GM21367 (cell line): ENCODE results near the gene C2CD4C.
"Not testable (repeated sequence)": the region's sequence is repeated elsewhere in the genome, so short reads cannot be mapped to it uniquely, and the experiment has no call there.

Experiments
- ATAC-seq: cut with Tn5 transposase; IDR thresholded peaks from one replicate; pipeline ENCODE4 v1.9.1; 2021; ENCODE audit not compliant: unreplicated experiment

The C2CD4C gene

DNA sequence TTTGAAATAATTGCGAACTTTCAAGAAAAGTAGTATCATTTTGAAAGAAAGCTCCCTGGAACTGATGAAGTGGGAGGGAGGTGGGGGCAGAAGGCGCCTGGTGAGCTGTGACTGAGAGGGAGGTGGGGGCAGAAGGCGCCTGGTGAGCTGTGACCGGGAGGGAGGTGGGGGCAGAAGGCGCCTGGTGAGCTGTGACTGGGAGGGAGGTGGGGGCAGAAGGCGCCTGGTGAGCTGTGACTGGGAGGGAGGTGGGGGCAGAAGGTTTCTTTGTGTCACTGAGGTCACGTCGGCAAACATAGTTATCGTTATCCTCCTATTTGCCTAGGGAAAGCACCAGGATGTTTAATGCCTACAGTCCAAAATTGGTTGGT, 24.2 kb downstream of the C2CD4C start:
- no peak for ATAC-seq

DNA sequence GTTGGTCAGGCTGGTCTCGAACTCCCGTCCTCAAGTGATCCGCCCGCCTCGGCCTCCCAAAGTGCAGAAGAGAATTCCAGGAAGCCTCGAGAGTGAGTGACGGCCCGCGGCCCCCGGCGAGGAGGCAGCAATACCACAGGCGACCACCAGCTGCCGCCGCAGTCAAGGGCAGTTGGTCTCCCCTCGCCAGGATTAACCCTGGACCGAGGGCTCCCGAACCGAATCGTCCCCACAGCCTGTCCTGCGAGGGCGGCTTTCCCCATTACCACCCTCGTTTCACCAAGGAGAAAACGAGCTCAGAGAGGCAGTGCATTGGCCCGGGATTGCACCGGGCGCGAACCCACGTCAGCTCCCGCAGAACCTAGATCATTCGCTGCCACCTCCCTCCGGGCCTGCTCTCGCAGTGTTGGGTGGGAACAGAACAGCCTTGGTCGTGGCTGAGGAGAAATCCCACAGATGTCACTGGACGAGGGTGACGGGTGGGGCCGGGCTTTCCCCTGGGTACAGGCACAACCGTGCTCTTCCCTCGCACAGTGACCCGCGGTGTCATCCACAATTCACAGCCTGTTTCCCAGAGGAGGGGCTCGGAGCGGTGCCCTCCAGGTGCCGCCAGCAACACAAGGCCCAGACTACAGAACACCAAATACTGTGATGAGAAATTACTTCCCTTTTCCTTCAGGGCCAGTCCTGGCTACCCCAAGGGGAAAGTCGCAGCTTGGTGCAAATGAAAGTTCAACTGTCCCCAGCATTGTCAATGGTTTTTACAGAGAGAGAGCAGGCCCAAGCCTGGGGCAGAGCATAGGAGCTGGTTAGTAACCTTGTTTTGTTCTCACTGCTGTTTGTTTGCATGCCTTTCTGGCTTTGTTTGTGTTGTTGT, 24.8 kb downstream of the C2CD4C start:
- ATAC-seq, result no peak

DNA sequence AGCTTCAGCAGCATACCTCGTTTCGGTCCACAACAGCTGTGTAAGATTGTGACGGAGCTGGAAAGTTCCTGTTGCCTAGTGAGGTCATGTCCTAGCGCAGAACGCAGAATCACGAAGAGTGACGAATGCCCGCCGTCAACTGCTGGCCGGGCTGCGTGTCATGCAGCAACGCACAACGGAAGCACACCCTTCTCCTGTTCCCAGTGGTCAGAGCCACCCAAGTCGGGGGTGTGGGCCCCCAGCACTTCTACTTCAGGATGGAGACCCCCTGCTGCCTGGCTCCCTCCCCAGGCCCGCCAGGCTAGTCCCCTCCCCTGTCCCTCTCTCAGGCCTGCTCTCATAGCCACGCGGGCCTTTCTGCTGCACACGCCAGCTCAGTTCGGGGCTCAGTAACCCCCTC, 25.9 kb downstream of the C2CD4C start:
- ATAC-seq, result no peak

DNA sequence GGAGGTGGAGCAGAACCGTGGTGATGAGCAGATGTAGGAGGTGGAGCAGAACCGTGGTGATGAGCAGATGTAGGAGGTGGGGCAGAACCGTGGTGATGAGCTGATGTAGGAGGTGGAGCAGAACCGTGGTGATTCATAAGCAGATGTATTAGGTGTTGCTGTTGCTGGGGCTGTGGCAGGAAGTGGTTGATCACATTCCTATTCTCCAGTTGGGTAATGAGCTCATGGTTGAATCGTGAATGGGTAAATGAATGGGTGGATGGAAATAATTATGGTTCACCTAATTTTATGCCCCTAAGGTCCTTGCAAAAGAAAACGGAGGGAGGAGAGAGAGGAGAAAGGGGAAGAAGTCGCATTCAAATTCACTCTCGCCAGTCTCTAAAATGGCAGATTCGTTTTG, 26.4 kb downstream of the C2CD4C start:
- ATAC-seq, result not testable (repeated sequence)

DNA sequence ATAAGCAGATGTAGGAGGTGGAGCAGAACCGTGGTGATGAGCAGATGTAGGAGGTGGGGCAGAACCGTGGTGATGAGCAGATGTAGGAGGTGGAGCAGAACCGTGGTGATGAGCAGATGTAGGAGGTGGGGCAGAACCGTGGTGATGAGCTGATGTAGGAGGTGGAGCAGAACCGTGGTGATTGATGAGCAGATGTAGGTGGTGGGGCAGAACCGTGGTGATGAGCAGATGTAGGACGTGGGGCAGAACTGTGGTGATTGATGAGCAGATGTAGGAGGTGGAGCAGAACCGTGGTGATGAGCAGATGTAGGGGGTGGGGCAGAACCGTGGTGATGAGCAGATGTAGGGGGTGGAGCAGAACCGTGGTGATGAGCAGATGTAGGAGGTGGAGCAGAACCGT, 27.0 kb downstream of the C2CD4C start:
- not testable (repeated sequence) for ATAC-seq

DNA sequence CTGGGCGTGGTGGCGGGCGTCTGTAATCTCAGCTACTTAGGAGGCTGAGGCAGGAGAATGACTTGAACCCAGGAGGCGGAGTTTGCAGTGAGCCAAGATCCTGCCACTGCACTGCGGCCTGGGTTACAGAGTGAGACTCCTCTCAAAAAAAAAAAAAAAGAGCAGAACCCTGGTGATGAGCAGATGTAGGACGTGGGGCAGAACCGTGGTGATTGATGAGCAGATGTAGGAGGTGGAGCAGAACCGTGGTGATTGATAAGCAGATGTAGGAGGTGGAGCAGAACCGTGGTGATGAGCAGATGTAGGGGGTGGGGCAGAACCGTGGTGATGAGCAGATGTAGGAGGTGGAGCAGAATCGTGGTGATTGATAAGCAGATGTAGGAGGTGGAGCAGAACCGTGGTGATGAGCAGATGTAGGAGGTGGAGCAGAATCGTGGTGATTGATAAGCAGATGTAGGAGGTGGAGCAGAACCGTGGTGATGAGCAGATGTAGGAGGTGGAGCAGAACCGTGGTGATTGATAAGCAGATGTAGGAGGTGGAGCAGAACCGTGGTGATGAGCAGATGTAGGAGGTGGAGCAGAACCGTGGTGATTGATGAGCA, 28.2 kb downstream of the C2CD4C start:
- not testable (repeated sequence) for ATAC-seq

DNA sequence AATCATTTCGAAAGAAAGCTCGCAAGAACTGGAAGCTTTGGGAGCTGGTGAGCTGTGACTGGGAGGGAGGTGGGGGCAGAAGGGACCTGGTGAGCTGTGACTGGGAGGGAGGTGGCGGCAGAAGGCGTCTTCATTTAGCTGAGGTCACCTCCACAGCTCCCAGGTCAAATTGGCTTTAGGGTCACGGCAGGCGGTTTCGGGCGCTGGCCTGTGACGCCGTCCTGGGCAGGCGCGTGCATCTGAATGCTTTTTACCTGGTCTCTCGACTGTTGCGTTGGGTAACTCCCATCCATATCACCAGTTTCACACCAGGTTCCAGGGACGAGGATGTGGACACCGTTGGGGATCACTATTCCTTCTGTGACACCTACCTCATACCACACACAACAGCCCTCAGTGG, 29.2 kb downstream of the C2CD4C start:
- no peak for ATAC-seq

DNA sequence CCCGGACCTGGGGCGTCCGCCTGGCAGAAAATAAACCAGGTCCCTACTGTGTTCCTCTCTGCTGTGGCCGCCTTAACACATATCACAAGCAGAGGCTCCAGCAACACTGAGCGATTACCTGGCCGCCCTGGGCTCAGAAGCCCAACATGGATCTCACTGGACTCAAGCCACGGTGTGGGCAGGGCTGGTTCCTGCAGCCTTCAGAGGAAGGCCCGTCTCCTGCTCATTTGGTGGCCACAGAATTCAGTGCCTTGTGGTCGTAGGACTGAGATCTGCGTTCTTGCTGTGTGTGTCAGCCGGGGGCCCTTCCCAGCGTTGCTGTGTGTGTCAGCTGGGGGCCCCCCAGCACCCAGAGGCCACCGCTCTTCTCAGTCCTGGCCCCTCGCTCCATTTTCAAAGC, 30.2 kb downstream of the C2CD4C start:
- no peak for ATAC-seq

DNA sequence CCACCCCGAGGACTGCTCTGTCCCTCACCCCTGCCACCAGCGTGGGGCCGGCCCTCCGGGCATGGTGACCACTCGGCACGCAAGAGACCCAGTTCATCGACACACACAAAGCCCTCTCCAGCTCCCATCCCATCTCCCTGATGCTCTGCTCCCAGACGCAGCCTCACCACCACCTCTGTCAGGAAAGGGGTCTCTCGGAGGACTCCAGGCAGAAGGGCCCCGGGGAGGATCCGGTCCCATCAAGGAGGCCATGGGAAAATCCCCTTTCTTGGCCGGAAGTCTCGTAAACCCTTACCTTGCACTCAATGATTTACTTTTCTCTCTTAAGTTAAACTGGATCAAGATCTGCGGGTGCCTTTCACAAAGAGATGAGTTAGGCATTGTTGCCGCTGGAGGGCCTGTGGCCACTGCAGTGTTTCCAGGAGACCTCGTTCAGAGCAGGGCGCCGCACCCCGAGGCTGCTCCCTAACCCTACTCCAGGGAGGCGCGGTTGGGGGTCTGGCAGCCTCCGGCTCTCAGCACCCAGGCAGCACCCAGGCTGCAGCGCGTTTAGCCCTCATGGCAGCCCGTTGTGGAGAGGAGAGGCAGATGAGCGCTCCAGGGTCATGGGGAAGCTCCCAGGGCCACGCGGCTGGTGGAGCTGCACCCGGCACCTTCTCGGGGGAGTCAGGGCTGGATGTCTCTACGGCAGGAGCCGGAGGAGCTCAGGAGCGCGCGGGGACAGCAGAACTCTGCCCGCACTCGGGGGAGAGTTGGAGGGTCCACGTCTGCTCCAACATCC, 31.0 kb downstream of the C2CD4C start:
- ATAC-seq, result no peak

DNA sequence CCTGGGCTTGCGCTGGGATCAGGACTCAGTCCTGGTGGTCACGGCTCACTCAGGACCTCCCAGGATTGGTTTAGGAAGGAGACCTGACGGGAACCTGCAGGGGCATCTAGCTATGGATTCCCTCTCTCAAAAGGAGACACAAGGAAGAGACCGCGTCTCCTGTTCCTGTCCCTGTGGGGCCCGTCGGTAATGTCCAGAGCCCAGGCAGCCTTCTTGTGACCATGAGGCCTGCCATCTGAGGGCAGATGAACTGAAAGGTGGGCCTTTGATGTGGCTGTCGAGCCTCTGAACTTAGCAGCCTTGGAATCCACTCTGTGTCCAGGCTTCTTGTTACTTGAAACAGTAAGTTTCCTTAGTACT, 32.9 kb downstream of the C2CD4C start:
- ATAC-seq, result no peak

DNA sequence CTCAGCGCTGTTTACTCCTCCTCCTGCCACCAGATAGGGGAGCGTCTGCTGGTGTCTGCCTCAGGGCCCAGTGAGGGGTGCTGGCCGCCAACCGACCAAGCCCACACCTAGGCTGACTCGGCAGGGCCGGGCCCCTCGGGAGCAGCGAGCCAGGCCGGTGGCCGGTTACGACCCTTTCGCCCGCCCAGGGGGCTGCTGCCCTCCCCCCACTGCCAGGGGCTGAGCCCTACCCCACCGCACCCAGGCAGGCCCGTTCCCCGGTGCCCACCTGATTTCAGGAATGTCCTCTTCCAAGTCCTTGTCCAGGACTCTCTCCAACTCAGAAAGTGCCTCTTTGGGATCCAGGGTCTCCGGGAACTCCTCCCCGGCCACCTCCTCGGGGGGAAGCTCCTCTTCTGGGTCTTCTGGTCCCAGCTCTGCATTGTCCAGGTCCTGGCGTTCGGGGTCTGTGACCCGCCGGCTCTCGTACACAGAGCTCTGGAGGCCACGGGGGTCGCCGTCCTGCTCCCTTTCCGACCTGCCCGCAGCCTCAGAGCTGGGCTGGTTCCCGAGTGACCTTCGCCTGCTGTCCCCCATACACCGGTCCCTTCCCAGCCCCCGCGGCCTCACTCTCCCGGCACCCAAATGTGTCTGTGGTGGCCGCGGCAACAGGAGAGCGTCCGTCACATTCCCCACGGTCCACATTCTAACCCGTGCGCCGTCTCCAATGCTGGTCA, 33.4 kb downstream of the C2CD4C start:
- no peak for ATAC-seq

DNA sequence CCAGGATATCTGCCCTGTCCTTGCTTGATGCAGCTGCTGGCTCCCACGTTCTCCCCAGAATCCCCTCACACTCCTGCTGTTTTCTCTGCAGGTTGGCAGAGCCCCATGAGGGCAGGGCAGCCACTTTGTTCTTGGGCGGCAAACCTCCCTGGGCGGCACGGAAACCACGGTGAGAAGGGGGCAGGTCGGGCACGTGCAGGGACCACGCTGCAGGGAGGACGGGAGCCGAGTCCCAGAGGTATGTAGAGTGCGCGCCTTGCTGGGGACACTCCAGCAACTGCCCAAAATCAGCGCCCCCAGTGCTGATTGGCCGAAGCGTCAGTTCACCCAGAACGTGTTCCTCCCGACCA, 34.1 kb downstream of the C2CD4C start:
- no peak for ATAC-seq

DNA sequence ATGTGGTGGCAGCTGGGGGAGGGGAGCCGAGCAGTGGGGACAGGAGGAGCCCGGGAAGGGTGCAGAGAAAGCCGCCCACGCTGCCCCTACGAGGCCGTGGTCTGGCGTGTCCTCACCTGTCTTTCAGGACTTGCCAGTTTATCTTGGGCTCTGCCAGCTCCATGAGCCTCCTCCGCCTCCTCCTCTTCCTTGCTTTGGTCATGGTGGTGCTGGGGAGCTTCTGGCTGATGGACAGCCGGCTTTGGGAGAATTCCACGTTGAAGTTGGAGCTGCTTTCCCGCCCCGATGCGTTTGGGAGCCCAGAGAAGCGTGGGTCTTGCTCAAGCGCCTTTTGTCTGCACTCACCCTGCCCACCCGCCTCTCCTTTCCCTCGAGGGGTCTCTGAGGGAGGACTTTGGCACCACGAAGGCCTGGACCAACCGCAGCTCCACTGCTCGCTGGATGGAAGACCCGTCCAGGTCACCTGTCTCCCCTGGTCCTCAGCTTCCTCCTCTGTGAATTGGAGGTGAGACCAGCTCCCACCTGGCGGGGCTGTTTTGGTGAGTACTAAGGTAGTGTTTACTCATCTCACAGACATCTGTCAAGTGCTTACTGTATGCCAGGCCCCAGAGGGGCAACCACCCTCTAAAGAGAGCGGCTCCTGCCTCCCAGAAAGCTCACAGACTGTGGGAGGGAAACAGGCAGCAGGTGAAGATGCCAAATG, 34.6 kb downstream of the C2CD4C start:
- no peak for ATAC-seq

DNA sequence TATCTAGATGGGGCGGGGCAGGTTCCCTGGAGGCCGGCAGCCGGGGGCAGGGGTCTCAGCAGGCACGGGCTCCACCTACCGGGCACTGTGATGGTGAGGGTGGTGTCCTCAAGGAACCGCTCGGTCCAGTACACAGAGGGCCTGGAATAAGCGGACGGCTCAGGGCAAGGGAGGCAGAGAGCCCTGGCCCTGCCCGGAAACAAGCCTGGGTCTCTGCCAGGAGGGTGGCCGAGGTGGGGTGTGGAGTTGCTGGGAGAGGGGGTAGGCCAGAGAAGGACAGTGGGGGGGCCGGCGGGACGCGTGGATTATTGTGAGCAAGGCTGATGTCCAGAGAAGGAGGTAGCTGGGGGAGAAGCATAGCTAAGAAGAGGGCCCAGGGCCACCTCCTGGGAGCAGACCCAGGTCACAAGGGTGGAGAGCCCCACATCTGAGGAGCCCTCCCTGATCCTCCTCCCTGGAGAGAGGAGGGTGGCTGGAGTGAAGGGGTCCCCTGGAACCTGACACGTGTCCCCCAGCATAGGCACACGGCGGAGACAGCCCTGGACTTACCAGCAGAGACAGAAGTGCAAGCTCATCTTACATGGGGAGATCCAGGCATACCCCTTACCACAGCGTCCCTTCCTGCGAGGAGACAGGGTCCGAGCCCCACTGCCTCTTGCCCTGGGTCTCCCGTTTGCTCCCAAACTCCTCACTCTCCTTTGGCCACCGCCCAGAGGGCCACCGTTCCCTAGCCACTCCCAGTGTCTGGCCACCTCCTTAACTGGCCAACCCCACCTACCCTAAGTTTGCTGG, 35.4 kb downstream of the C2CD4C start:
- ATAC-seq, result no peak

DNA sequence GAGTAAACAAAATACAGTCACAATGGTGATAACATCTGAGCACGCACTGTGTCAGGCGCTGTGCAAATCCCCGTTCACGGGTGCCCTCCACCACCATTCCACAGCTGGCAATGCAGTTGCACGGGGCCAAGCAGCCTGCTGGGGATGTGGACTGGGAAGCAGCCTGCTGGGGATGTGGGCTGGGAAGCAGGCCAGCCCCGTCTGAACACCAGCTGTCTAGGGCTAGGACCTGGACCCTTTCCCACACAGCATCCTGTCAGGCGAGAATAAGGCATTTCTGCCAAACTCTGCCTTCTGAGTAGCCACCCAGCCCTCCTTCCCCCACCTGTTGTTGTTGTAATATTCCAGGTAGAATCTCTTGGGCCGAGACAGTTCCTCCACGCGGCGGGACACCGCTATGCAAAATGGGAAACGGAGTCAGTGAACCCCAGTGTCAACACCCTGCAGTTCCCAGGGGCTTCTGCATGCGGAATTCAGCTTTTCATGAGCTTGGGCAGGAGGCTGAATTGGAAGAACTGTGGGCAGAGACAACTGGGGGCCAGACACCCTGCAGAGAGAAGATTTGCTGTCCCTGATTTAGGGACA, 36.5 kb downstream of the C2CD4C start:
- ATAC-seq, result no peak

DNA sequence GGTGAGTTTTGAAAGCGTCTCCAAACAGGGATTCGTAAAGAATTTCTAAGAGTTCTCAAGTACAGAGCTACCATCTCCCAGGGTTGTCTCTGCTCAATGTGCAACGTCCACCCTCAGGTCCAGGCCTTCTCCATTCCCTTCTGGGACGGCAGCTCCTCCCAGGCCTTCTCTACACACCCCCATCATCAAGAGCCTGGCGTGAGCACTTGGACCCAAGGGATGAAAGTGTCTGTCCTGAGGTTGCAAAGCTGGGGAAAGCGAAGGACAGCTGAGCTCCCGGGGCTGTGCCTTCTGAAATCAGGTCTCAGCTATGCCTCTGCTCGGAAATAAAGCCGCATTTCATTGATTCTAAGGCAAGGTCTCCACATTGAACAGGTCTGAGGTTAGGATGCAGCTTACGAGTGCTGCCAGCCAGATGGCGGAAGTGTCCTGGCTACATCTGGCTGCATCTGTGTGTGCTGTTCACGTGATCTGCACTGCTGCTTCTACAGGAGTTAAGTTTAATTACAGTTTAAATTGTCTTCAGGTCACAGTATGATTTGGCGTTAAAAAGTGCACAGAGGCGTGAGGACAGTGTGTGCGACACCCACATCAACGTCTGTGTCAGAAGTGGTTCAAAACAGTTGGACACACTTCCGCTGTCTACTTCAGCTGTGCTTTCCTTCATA, 37.3 kb downstream of the C2CD4C start:
- no peak for ATAC-seq

DNA sequence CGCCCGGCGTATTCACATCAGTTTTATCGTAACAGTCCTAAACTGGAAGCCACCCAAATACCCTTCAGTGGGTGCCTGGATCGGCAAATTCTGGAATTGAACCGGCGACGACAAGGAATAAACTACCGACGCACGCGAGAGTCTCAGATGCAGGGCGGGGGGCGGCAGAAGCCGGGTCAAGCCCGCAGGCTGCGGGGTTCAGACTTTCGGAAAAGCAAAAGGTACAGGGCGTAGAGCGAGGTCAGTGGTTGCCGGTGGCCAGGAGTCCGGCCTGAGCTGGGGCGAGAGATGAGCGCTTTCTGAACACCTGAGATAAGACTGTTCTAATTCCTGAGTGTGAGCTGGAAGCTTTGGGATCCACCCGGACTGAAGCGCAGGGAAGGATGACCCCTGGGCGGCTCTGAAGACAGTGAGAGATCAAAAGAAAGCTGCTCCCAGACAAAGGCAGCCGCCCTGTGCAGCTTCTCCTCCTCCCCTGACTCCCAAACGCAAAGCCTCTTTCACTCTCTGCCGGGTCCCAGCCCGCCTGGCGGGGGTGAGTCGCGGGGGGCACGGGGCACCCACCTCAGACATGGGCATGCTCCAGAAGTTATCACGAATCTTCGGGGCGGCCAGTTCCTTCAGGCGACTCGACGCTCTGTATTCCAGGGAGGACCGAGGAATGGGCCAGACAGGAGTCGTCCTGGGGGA, 38.2 kb downstream of the C2CD4C start:
- no peak for ATAC-seq

DNA sequence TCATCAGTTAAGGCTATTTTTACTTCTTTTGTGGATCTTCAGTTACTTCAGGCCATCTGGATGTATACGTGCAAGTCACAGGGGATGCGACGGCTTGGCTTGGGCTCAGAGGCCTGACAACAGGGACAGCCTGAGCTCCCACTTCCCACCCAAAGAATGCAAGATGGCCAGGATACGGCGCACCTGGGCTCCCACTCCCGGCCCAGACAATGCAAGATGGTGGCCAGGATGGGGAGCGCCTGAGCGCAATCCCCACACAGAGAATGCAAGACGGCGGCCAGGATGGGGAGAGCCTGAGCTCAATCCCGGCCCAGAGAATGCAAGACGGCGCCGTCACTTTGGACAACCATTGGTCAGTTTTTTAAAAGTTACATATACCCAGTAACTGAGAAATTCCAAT, 39.1 kb downstream of the C2CD4C start:
- ATAC-seq, result no peak

DNA sequence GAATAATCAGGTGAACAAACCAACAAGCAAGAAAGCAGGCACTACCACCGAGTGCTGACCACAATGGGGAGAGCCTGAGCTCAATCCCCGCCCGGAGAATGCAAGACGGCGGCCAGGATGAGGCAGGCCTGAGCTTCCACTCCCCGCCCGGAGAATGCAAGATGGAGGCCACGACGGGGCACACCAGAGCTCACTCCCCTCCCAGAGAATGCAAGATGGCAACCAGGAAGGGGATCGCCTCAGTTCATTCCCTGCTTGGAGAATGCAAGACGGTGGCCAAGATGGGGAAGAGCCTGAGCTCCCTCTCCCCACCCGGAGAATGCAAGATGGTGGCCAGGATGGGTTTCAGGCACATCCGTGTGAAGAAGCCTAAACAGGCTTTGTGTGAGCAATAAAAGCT, 39.7 kb downstream of the C2CD4C start:
- no peak for ATAC-seq
